HepG2 (cell line): ENCODE results near the gene UAP1. TPM values are rescaled to one million over a fixed set of nuclear protein-coding genes. Genes with fewer than 3 reads are reported as not detected.

ENCODE experiments used
- ATAC-seq: fragments of 200-7000 bp; cut with Tn5 transposase; 3 replicates; pipeline ENCODE4 v1.9.1; 2020; ENCODE audit warnings: mild to moderate bottlenecking, moderate library complexity
- BruUV-seq: library from RNA; stranded (reverse); fragments of 400-500 nt; replicated peaks from 2 replicates; lab custom pipeline; 2021; lab: Mats Ljungman, UMichigan
- CTCF ChIA-PET: fragments of 300-600 bp; formaldehyde crosslinking; extraction: SDS; loops from one replicate; lab custom pipeline; 2021; ENCODE audit warnings: low total read pairs, inconsistent platforms, low intra/inter-chr PET ratio; lab: Yijun Ruan, JAX
- POLR2A ChIA-PET: fragments of 350-600 bp; sonication (Branson Sonifier 250); formaldehyde crosslinking; loops from one replicate; lab custom pipeline; 2020; ENCODE audit warnings: antibody characterized with exemption, inconsistent platforms; lab: Yijun Ruan, JAX
- DNase-seq: peaks from one replicate; pipeline ENCODE4 v3.0.0-alpha.2; 2015; ENCODE audit warnings: low spot score
- FAIRE-seq: peaks from 3 replicates; lab custom pipeline; 2011; peaks lifted over from hg19 to GRCh38; lab: Jason Lieb, UNC
- H2AFZ ChIP-seq: one replicate; pipeline ENCODE4 v1.6.1; 2011; ENCODE audit warnings: low read length, inconsistent platforms
- H3K27ac ChIP-seq: fragments of 300-600 bp; 3 replicates; pipeline ENCODE4 v1.8.0; 2011; ENCODE audit warnings: mixed run types, mild to moderate bottlenecking, mixed read lengths, low read length, inconsistent platforms; ENCODE audit not compliant: insufficient read depth; ENCODE audit errors: extremely low read length
- H3K27me3 ChIP-seq, 2 experiments: fragments of 200-600 bp in 1 of 2; 2 replicates in 1 of 2; 3 replicates in 1 of 2; pipeline versions ENCODE4 v1.6.0 to v1.8.0; 2011; ENCODE audit warnings: low read length in 2 of 2, mild to moderate bottlenecking in 2 of 2, moderate library complexity in 2 of 2, inconsistent platforms in 1 of 2; ENCODE audit not compliant: insufficient read depth in 2 of 2, control insufficient read depth in 1 of 2
- H3K36me3 ChIP-seq, 2 experiments: fragments of 200-600 bp in 1 of 2; replicated peaks in 1 of 2; 2 replicates in 1 of 2; 3 replicates in 1 of 2; pipeline versions ENCODE4 v1.5.1 to v1.8.0; 2011; ENCODE audit warnings: low read length in 2 of 2, inconsistent platforms in 1 of 2; ENCODE audit not compliant: insufficient read depth in 2 of 2, control insufficient read depth in 1 of 2
- H3K4me1 ChIP-seq: 2 replicates; pipeline ENCODE4 v1.5.1; 2012; ENCODE audit warnings: low read length, inconsistent platforms; ENCODE audit not compliant: insufficient read depth
- H3K4me2 ChIP-seq: 2 replicates; pipeline ENCODE4 v1.6.0; 2011; ENCODE audit warnings: low read depth, low read length, inconsistent platforms
- H3K4me3 ChIP-seq, 3 experiments: fragments of 200-600 bp in 1 of 3; sonication (generic), shearing (Covaris generic) in 1 of 3; replicated peaks in 1 of 3; 2 replicates each; pipeline ENCODE4 v1.5.1; 2011 to 2016; ENCODE audit warnings: low read length in 3 of 3, inconsistent platforms in 2 of 3, low read depth in 2 of 3, mild to moderate bottlenecking in 2 of 3, control low read depth in 1 of 3, mixed read lengths in 1 of 3; ENCODE audit not compliant: insufficient read depth in 1 of 3
- H3K79me2 ChIP-seq: one replicate; pipeline ENCODE4 v1.6.1; 2011; ENCODE audit warnings: low read length, inconsistent platforms; ENCODE audit not compliant: insufficient read depth
- H3K9ac ChIP-seq: 2 replicates; pipeline ENCODE4 v1.6.0; 2011; ENCODE audit warnings: mild to moderate bottlenecking, low read depth, low read length, inconsistent platforms; ENCODE audit not compliant: insufficient read depth
- H3K9me3 ChIP-seq: 2 replicates; pipeline ENCODE4 v1.5.1; 2012; ENCODE audit warnings: mild to moderate bottlenecking, low read length
- H4K20me1 ChIP-seq: 2 replicates; pipeline ENCODE4 v1.6.0; 2011; ENCODE audit warnings: inconsistent platforms, mild to moderate bottlenecking, low read length, moderate library complexity; ENCODE audit not compliant: insufficient read depth
- BRD4 ChIP-seq: sonication (generic); formaldehyde crosslinking; IDR thresholded peaks from 2 replicates; pipeline ENCODE4 v1.4.0; 2020; ENCODE audit warnings: missing genetic modification reagents
- ELF4 ChIP-seq: sonication (generic); formaldehyde crosslinking; IDR thresholded peaks from 2 replicates; pipeline ENCODE4 v1.5.0; 2020; ENCODE audit warnings: missing genetic modification reagents, mild to moderate bottlenecking, moderate library complexity, borderline replicate concordance
- HOXA3 ChIP-seq: sonication (generic); formaldehyde crosslinking; IDR thresholded peaks from 2 replicates; pipeline ENCODE4 v1.5.0; 2020; ENCODE audit warnings: missing genetic modification reagents
- KDM5A ChIP-seq: fragments of 200-600 bp; sonication (generic); IDR thresholded peaks from 2 replicates; pipeline ENCODE4 v1.7.0; 2018; ENCODE audit warnings: antibody characterized with exemption, mild to moderate bottlenecking, low read length, borderline replicate concordance
- MIXL1 ChIP-seq: IDR thresholded peaks from 2 replicates; pipeline ENCODE4 v1.6.1; 2016
- MXI1 ChIP-seq: IDR thresholded peaks from 3 replicates; pipeline ENCODE4 v1.6.1; 2012; ENCODE audit warnings: low read depth, low read length, inconsistent platforms, borderline replicate concordance
- PHF20 ChIP-seq: sonication (generic); formaldehyde crosslinking; IDR thresholded peaks from 2 replicates; pipeline ENCODE4 v1.5.0; 2020; ENCODE audit warnings: mild to moderate bottlenecking, missing genetic modification reagents
- POGZ ChIP-seq: sonication (generic); formaldehyde crosslinking; IDR thresholded peaks from 2 replicates; pipeline ENCODE4 v1.4.0; 2020; ENCODE audit warnings: mild to moderate bottlenecking, missing genetic modification reagents
- SIX4 ChIP-seq: sonication (generic); formaldehyde crosslinking; IDR thresholded peaks from 2 replicates; pipeline ENCODE4 v1.4.0; 2020; ENCODE audit warnings: missing genetic modification reagents
- ZNF121 ChIP-seq: sonication (generic); formaldehyde crosslinking; IDR thresholded peaks from 2 replicates; pipeline ENCODE4 v1.5.0; 2020; ENCODE audit warnings: mild to moderate bottlenecking, missing genetic modification reagents
- ZNF337 ChIP-seq: sonication (generic); formaldehyde crosslinking; IDR thresholded peaks from 2 replicates; pipeline ENCODE4 v1.5.1; 2020; ENCODE audit warnings: missing genetic modification reagents, low read depth, mild to moderate bottlenecking, borderline replicate concordance
- ZNF558 ChIP-seq: sonication (generic); formaldehyde crosslinking; IDR thresholded peaks from 2 replicates; pipeline ENCODE4 v1.9.0; 2022; ENCODE audit warnings: mild to moderate bottlenecking, missing genetic modification reagents, borderline replicate concordance
- ZNF563 ChIP-seq: sonication (generic); formaldehyde crosslinking; IDR thresholded peaks from 2 replicates; pipeline ENCODE4 v1.8.0; 2022; ENCODE audit warnings: mild to moderate bottlenecking, moderate library complexity, missing genetic modification reagents
- ZNF572 ChIP-seq: sonication (generic); formaldehyde crosslinking; IDR thresholded peaks from 2 replicates; pipeline ENCODE4 v1.5.1; 2020; ENCODE audit warnings: mild to moderate bottlenecking, missing genetic modification reagents
- ZNF737 ChIP-seq: sonication (generic); formaldehyde crosslinking; IDR thresholded peaks from 2 replicates; pipeline ENCODE4 v1.5.0; 2020; ENCODE audit warnings: missing genetic modification reagents, mild to moderate bottlenecking, borderline replicate concordance
- ZSCAN12 ChIP-seq: sonication (generic); formaldehyde crosslinking; IDR thresholded peaks from 2 replicates; pipeline ENCODE4 v1.9.0; 2021; ENCODE audit warnings: mild to moderate bottlenecking, missing genetic modification reagents
- WGBS: methylation state at CpG from one replicate; pipeline ENCODE4 v1.1.6; 2017; ENCODE audit warnings: low lambda C conversion rate; 5-methylcytosine and 5-hydroxymethylcytosine counted together
- in situ Hi-C: cut with HindIII; loops from 2 replicates; pipeline ENCODE4 v1.10.0; 2017; ENCODE audit warnings: low pct_unique_long_range_greater_than_20kb; ENCODE audit not compliant: extremely low pct_ligation_motif_present
- intact Hi-C: fragments of 100-400 bp; cut with micrococcal nuclease; formaldehyde crosslinking; loops from one replicate; pipeline ENCODE4 v1.10.0; 2022; ENCODE audit not compliant: unreplicated experiment
- polyA plus RNA-seq, 8 experiments: library from polyadenylated mRNA; depleted of rRNA in 3 of 8; stranded (reverse) in 7 of 8; unstranded in 1 of 8; fragments of >200 nt; fragmentation: Illumina TruSeq in 4 of 8; extraction: Trizol in 4 of 8; gene quantifications; 2 replicates each; pipeline versions ENCODE4 v1.2.1 to v1.2.3, GENCODE V29; 2011 to 2016; ENCODE audit warnings: low read depth in 4 of 8, missing spikeins in 1 of 8, mixed read lengths in 1 of 8; ENCODE audit not compliant: insufficient read depth in 1 of 8
- total RNA-seq, 5 experiments: library from RNA; depleted of rRNA; stranded (reverse); fragments of >200 nt; fragmentation: Illumina TruSeq; extraction: Trizol; gene quantifications; 2 replicates each; pipeline ENCODE4 v1.2.3, GENCODE V29; 2016; ENCODE audit warnings: low read depth in 1 of 5
- TF ChIP-seq, protein P1 (sequence below): sonication (generic); formaldehyde crosslinking; IDR thresholded peaks from 2 replicates; pipeline ENCODE4 v1.8.1; 2023; ENCODE audit warnings: mild to moderate bottlenecking, missing genetic modification reagents
- TF ChIP-seq, protein P2 (sequence below): IDR thresholded peaks from 2 replicates; pipeline ENCODE4 v1.6.1; 2018; ENCODE audit warnings: missing genetic modification reagents
- TF ChIP-seq, protein P3 (sequence below): sonication (generic); formaldehyde crosslinking; IDR thresholded peaks from 2 replicates; pipeline ENCODE4 v1.8.1; 2023; ENCODE audit warnings: missing genetic modification reagents, inconsistent platforms, borderline replicate concordance

Gene UAP1
- total and polyA plus RNA-seq, 2 of the 13 experiments (the other 11 are each of a cell fraction or from before 2014, with no cell fraction given) = 48.4 to 117 TPM

DNA sequence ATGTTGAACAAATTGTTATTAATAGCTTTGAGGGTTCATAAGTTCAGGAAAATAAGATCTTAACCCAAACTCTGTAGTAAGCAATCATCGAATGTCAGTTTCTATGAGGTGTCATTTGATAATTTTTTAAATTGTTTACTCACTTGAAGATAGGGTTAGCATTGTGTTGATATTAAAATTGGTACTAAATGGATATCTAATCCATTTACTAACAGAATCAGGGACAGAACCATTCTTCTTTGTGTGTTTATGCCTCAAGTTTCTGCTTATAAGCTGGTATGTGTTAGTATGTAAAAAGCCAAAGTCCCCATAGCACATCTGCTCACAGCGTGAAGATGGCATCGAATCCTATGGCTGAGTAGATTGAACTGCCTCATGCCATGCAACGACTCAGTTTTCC lies 84.1 kb downstream of the UAP1 start:
- H3K79me2 ChIP-seq = no peaks in the 10 kb centered on the region

More for the DNA sequence above, 84.1 kb downstream of the UAP1 start:
- Histone ChIP-seq H3K9me3 (no peaks in the 10 kb centered on the region), H3K4me3 (no peak overlapping the region), H3K4me2 (no peak overlapping the region), H3K27ac (no peak overlapping the region), H2AFZ (no peak overlapping the region), H3K36me3 (no peaks in the 10 kb centered on the region), H3K27me3 (no peaks in the 10 kb centered on the region; a peak in 1 of 5 replicates), H3K9ac (no peak overlapping the region), H3K4me1 (no peaks in the 10 kb centered on the region), H4K20me1 (no peaks in the 10 kb centered on the region)
- FAIRE-seq (no peak), ATAC-seq (no peak), DNase-seq (no peak)
- POLR2A ChIA-PET = no interaction called here
- BruUV-seq = no TSS peak
- TF ChIP-seq PHF20 (CRISPR knock-in tag) (no peak), MXI1 (no peak), BRD4 (no peak), POGZ (CRISPR knock-in tag) (no peak), ZNF558 (CRISPR knock-in tag) (no peak), ZNF572 (CRISPR knock-in tag) (no peak), ELF4 (no peak), ZNF563 (CRISPR knock-in tag) (no peak), ZNF121 (CRISPR knock-in tag) (no peak), KDM5A (no peak), SIX4 (CRISPR knock-in tag) (no peak), ZSCAN12 (CRISPR knock-in tag) (no peak), HOXA3 (CRISPR knock-in tag) (no peak), ZNF337 (CRISPR knock-in tag) (no peak), ZNF737 (CRISPR knock-in tag) (no peak), MIXL1 (CRISPR knock-in tag) (no peak)
- TF ChIP-seq, protein P1, sequence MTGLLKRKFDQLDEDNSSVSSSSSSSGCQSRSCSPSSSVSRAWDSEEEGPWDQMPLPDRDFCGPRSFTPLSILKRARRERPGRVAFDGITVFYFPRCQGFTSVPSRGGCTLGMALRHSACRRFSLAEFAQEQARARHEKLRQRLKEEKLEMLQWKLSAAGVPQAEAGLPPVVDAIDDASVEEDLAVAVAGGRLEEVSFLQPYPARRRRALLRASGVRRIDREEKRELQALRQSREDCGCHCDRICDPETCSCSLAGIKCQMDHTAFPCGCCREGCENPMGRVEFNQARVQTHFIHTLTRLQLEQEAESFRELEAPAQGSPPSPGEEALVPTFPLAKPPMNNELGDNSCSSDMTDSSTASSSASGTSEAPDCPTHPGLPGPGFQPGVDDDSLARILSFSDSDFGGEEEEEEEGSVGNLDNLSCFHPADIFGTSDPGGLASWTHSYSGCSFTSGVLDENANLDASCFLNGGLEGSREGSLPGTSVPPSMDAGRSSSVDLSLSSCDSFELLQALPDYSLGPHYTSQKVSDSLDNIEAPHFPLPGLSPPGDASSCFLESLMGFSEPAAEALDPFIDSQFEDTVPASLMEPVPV (CRISPR knock-in tag) = no peak
- TF ChIP-seq, protein P2, sequence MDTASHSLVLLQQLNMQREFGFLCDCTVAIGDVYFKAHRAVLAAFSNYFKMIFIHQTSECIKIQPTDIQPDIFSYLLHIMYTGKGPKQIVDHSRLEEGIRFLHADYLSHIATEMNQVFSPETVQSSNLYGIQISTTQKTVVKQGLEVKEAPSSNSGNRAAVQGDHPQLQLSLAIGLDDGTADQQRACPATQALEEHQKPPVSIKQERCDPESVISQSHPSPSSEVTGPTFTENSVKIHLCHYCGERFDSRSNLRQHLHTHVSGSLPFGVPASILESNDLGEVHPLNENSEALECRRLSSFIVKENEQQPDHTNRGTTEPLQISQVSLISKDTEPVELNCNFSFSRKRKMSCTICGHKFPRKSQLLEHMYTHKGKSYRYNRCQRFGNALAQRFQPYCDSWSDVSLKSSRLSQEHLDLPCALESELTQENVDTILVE = no peak
- TF ChIP-seq, protein P3, sequence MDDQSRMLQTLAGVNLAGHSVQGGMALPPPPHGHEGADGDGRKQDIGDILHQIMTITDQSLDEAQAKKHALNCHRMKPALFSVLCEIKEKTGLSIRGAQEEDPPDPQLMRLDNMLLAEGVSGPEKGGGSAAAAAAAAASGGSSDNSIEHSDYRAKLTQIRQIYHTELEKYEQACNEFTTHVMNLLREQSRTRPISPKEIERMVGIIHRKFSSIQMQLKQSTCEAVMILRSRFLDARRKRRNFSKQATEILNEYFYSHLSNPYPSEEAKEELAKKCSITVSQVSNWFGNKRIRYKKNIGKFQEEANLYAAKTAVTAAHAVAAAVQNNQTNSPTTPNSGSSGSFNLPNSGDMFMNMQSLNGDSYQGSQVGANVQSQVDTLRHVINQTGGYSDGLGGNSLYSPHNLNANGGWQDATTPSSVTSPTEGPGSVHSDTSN (CRISPR knock-in tag) = no peak
- intact Hi-C loops = no loop called here
- 91% methylated on average over 4 of the region's 4 CpGs for WGBS
- CTCF ChIA-PET = no interaction called here
- in situ Hi-C loops = no loop called here
